CD4-positive, alpha-beta T cell treated with Interleukin-12 subunit alpha and Interleukin-12 subunit beta, for 1 hour (primary cell): Measurements from ENCODE around the gene GALNT2.

ENCODE experiments used
- DNase-seq: peaks from one replicate; pipeline ENCODE4 v3.0.0-alpha.2; 2020

GALNT2 gene

DNA sequence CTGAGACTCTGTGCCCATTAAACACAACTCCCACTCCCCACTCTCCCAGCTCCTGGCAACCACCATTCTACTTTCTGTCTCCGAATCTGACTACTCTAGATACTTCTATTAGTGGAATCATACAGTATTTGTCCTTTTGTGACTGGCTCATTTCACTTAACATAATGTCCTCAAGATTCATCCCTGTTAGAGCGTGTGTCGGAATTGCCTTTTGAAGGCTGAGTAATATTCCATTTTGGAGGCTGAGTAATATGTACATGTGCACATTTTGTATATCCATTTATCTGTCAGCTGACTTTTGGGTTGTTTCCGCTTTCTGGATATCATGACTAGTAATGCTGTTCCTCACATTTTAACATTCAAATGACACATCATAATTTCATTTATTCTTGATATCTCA lies 30.3 kb downstream of the GALNT2 start:
- no peak for DNase-seq

DNA sequence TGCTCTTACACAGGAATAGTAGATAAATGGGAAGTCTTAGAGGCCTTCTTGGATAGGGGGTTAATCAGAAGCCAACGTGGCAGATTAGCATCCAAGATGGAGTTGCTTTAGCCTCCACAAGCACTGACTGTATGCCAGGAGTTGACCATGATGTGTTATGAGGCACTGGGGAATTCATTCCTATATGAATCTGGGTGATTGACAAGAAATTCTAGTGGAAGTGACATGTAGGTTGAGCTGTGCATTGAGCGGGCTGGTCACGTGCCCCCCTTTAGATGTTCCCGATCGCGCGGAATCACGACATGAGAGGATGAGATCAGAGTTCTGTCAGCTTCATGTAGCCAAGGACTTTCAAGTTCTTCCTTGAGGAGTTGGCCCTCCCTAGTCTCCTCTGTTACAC lies 31.7 kb downstream of the GALNT2 start:
- DNase-seq: no peak

DNA sequence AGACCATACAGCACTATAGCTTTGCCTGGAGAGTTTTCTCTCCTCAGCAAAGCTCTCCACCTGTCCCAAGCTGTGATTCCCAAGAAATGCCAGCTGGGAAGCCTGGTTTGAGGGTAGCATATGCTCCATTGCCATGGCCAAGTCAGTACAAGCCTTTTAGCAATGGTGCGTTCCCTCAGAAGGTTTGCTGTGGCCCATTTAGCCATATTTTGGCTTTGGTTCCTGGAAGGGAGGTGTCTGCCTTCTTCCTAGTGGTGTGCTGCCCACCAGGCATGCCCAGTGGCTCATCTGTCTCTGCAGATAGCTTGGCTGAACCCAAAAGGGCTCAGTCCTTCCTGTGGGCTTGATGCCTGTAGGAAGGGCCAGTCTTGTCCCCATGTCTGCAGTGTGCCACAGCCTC lies 32.4 kb downstream of the GALNT2 start:
- DNase-seq: no peak

DNA sequence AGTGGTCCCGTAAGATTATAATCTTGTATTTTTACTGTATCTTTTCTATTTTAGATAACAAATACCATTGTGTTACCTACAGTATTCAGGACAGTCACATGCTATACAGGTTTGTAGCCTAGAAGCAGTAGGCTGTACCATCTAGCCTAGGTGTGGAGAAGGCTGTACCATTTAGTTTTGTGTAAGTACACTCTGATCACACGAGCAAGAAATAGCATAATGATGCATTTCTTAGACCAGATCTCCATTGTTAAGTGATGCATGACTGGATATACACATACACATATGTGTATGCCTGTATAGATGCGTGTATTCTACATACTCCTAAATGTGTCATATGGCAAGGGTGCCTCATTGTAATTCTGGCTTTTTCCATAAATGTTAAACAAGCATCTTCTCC lies 33.9 kb downstream of the GALNT2 start:
- no peak for DNase-seq

DNA sequence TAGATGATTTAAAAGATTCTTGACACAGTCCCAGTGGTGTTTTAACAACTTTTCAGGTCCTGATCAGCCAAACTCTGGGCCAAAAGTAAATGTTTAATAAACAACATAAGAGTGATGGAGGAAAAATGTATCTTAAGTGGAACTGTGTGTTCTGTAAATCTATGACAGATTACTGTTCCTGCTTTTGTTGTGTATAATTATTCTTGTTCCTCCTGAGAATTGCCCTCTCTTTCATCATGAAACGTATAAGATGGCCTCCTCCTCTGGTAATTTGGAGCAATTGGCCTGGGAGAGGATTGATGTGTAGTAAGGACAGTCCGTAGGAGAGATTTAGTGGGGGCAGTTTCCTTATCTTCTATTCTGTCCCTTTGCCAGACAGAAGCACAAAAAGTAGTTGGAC lies 34.5 kb downstream of the GALNT2 start:
- DNase-seq: no peak

DNA sequence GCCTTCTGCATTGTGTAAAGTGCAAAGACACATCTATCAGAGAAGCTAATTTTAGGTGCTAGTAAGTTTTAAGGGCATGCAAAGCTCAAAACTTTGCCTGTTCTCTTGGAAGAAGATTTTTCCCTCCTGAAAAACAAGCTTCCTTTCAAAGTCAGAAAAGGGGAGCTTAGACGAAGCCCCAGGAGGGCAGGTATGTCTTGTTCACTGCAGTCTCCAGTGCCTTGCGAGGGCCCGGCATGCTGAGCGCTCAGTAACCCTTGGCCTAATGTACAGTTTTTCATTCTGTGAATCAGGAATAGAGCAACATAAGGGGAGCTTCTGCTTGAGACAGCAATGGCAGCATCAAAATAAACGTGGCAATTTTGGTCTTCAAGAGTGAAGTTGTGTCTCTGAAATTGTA lies 35.0 kb downstream of the GALNT2 start:
- DNase-seq: no peak

DNA sequence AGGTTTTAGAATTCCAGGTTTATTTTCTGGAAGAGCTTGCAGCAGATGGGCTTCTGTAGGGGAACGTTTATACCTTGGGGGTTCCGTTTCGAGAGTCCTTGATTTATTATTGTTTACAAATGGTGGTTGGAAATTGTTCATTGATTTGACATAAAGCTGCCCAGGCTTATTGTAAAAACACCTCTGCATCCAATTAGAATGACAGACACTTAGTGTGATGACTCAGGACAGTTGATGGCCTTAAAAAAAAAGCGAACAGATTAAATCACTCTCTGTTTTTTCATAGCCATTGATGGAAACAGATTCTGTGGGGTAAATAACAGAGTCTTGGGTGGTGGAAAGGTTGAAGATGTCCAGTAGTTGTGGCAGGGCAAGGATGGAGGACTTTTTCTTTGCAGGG lies 35.4 kb downstream of the GALNT2 start:
- DNase-seq: no peak

DNA sequence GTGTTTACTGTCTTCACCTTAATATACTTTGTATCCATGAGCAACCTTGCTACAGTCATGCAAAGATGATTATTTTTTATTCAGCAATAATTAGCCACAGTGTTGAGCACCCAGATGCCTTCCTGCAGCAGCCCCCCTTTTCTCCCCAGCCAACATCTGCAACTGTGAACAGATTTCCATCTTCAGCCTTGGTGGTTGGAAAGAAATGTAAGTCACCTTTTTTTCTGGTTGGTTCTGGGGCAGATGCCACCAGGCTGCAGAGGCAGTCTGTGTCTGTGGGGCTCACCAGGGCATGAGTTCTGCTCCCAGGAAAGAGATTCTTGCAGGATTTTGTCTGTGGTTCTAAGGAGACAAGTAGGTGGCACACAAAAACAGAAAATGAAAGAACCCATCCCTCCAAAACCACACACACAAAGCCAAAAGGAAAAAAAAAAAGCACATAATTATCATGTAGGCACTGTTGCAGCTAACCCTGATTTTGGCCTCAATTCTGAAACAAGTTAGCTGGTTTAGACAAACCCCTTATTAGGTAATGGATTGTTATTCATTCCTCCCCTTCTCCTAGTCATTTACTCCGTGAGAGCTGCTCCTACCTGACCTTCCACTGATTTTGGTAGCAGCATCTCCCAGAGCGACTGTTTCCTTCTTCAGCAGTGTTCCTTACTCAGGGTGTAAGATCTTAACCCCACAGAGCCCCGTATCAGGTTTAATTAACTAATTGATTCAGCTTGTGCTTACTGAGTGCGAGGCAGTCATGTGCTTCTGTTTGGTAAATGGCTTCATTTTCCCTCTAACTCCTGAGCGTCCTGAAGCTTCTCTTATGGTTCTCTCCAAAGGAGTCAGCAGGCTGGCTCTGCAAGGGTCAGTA lies 36.5 kb downstream of the GALNT2 start:
- no peak for DNase-seq

DNA sequence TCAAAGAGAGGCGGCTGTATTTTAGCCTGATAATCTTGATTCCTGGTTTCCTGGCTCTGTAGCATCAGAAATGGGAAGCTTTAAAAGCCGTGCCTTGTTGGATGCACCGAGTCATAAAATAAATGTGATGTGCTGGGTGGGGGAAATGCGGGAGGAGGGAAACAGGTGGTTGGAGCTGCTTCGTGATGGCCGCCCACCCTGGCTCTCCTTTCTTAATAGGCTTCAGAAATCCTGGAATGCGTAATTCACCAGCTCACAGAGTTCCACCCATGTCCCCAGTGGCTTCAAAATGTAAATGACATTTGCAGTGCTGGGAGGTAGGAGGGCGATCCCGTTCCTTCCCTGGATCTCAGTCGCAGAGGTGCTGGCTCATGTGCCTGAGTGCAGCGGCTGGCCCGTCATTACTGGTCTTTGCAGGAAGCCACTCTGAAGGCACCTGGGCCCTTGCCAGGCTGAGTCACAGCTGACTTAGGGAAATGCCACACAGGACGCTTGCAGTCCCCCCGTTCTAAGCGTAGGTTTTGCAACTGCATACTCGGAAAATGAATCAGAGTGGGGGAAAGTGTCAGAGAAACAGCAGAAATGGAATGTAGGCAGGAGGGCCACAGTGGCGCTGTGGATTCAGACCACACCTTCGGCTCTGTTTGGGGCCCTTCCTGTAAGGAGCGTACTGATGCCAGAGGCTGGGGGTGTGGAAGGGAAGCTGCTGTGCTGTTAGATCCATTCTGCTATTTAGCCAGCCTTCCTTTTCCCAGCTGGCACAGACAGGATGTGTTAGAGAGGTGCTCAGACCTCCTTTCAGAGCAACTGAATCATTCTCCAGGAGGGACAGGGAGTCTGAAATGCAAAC lies 37.6 kb downstream of the GALNT2 start:
- DNase-seq: peak; percentile 23

DNA sequence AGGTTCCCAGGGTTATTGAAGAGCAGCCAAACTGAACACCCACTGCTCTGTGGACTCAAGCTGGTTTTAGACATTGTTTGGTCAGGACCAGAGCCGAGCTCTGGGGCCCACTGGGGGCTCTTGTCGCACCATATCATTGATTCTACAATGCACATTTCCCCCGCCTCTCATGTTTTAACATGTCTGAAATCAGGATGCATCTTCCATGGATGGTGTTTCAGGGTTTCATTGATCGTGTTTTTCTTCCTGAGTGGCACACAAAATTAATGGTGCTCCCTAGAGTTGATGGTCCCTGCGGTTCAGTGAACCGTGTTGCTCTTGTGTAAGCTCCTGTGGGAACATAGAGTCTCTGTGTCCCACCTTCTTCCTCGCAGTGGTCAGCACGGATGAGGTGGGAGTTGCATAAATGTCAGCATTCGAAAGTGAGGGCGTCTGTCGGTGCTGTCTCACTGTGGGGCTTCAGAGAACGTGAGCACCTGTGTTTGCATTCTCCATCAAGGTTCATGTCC lies 38.3 kb downstream of the GALNT2 start:
- no peak for DNase-seq

DNA sequence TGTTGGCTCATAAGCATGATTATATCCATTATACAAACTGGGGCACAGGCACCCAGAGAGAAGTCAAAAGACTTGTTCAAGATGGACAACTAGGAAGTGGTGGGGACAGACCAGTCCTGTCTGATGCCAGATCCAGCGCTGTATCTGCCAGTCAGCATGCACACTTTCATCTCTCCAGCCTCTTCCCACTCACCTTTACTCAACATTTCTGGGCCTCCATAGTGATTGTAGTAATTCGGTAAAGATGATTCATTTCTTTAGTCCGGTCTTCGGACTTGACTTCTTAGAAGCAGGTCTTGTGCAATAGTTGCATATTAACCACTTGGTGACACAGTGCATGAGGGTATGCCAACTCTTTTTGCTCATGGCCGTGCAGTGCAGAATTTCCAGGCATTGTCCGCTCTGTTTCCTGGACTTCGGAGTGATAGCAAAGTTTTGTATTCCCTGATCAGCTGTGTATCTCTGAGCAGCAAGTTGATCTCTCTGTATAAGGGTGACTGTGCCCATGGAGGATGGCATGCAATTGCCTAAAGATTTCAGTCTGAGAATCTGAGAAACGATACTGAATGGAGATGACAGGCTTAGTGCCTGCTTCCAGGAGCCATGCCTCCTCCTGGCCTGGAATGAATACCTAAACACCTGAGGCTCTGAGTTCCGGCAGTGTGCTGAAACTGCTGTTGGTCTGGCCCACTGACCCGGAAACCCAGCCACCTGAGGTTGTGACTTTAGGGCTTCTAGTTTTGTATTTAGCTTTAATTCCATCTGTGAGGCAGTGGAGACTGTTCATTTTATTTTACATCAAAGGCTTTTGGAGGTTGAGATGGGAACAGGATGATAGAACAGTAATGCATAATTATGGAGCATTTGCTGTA lies 39.0 kb downstream of the GALNT2 start:
- DNase-seq: no peak

DNA sequence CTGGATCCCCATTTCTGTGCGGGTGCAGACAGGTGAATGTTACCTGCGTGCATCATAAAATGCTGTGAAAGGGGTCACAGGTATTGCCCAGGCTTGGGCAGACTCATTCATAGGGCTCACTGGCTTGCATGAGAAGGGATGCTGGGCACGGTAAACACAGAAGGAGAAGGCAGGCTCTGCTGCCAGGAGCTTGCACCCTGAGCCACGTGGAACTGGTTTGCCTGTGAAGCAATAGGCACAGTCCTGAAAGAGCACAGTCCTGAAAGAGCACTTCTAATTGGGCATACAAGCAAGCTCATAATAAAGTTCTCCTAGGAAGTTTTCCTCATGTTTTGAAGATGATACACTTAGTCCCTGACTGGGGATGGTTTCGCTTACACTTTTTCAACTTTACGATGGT lies 40.9 kb downstream of the GALNT2 start:
- no peak for DNase-seq

DNA sequence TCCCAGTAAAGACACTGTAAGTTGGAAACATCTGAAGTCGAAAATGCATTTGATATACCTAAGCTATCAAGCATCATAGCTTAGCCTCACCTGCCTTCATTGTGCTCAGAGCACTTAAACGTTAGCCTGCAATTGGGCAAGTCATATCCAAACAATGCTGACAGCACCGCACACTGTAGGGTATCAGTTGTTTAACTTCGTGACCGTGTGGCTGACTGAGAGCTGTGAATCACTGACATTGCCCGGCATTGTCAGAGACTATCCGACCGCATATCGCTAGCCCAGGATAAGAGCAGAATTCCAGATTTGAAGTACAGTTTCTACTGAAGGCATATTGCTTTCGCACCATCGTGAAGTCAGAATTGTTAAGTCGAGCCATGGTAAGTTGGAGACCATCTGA lies 41.5 kb downstream of the GALNT2 start:
- DNase-seq: no peak

DNA sequence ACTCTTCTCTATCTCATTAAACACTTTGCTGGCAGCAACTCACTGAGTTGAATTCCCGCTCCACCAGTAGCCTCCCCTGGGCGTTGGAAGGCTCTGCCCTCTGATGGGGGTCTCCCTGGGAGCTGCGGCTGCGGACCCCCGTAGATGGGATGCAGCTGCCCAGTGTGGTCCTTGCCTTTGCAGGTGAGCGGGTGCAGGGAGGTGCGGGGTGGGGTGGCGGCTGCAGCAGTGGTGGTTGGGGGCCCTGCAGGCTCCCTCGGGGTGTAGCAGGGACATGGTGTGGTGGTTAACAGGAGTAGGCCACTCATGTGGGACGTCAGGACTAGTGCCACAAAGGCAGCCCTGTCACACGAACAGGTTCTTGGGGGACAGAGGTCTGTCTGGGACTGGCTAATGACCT lies 42.0 kb downstream of the GALNT2 start:
- DNase-seq: no peak

DNA sequence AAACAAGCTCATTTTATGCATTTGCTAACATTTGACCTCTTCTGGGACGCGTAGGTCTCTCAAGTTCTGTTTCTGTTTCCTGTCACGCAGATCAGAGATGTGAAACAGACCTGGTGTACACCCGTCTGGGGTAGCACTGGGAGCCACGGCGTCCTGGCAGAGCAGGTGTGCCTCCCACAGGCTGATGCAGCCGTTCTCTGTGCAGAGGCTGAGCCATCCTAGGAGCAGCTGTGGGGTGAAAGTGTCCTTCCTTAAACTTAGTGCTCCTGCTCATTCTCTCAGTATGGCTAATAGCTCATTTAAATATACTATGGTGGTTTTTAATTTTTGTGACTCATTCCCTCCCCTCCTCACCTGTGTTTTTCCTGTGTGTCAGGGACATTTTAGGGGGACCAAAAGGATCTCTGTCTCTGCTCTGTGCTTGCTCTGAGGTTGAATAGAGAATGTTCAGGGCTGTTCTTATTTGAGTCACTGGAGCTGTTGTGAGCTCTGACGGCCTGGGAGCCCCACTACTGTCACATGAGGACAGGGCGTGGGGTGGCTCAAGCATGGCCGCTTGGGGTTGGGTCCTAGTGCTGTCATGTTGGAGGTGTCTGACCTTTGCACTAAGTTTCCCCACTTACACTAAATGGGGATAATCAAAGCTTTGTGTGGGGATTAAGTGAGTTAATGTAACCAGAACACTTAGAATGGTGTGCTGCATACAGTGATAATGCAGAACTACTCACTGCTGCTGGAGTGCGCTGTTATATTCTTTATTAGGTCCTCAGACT lies 43.0 kb downstream of the GALNT2 start:
- DNase-seq: peak; percentile 33

DNA sequence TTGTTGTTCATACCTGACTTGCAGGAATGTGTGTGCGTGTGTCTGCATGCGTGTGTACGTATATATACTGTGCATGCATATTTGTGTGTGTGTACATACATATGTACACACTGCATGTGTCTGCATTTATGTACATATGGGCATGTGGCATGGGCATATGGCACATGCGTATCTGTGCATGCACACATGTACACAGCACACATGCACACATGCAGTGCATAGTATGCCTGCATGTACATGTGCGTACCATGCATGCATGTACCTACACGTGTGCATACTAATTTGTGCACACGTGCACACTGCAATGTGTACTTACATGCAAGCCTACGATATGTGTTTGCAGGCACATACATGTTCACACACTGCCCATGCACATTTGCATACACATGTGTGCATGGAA lies 43.9 kb downstream of the GALNT2 start:
- no peak for DNase-seq

DNA sequence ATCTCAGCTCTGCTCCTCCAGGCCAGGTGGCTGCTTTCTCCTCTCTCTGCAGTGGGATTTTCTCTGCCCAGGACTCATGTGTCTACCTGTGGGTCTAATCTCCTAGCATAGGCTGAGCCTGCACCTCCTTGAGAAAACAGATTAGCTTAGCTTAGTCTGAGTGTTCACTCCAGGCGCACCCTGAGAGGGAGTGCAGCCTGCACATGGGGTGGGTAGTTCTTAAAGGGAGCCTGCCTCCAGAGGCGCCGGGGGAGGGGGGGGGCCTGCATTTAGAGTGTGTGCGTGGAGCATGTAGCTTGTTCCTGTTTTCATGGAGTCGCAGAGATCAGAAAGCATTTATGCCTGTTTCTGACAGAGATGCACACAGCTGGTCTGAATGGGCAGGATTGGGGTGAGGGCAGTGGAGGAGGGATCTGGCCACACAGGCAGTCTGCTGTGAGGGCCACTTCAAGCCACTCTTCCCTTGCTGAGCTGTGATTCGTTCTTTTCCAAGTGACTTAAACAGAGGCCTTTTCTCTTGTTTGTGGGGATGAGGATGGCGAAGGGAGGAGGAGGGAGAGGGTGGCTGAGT lies 45.2 kb downstream of the GALNT2 start:
- DNase-seq: no peak

DNA sequence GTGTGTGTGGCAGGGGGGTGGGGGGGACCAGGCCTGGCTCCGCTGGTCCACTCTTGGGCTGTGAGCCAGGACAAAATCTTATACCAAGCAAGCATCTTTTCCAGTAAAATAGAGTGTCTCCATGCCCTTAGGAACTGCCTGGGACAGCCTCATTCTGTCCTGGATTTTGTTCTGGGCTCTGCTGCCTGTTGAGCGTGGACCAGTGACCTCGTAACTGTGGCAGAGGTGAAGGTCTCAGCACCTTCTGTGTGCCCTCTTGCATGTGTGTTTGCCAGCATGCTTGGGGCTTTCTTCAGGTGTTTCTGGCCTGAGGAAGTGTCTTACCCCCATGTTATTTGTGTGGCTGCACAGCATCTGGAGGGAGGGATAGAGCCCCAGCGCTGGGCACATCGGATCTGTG lies 45.7 kb downstream of the GALNT2 start:
- no peak for DNase-seq

DNA sequence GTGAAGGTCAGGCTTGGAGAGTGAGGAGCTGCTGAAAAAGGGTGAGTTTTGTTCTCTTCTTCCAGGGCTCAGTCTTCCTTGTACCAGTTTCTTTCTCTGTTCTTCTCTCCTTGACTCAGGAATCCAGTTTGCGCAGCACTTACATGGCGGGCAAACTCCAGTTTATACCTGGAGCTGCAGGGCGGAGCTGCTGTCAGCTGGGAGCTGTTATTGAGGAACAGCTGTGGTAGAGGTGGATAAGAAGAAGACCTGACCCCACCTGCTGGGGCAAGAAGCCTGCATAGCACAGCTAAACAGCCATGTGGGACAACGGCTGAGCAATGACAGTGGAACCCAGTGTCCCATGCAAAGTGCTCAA lies 46.2 kb downstream of the GALNT2 start:
- no peak for DNase-seq

DNA sequence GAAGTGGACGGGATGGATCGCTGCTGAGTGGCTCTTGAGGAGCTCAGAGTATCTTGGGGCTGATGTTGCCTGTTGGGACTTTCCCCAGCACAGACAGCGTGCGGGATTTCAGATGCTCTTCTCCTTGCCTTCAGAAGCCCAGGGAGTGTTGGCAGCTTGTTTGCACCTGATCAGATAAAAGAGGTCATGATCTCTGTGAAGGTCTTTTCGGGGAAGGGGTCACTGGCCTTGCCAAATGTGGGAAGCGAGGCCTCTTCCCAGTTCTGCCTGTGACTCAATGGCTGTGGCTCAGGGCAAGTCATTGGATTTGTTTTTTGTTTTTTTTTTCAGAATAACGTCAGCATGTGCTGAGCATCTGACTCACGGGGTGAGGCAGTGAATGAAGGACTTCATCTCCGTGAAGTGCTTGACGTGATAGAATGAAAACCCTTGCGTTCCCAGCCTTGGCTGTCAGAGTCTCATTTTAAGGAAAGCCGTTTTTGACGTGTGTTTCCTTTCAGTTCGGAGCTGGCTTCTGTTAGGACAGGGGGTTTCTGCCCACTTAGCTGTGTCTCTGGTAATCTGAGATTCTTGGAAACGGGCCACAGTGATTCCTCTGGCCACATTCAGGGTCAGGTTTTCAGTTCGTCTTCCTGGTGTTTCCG lies 46.7 kb downstream of the GALNT2 start:
- DNase-seq: no peak

DNA sequence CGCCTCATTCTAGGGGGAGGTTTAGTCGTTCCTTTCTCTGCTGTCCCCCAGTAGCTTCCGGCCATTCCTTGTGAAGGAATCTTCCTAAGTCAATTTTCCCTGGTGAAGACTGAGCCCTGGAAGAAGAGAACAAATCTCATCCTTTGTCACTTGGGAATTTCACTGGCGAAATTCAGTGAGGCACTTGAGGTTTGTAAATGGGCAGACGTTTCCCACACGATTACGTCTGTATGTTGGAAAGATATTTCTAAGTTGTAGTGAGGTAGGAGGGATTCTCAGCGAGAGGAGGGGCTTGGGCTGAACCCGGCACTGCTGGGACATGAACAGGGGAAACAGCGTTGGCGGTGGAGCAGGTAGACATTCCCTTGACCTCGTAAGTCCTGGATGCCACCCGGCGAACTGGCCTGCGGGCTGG lies 47.2 kb downstream of the GALNT2 start:
- no peak for DNase-seq
